Renal cortical epithelial cell (primary cell): ENCODE measurements around the gene RERE. TPM values are rescaled to one million over a fixed set of nuclear protein-coding genes. Genes with fewer than 3 reads are reported as not detected.
"Not testable (repeated sequence)": the region's sequence is repeated elsewhere in the genome, so short reads cannot be mapped to it uniquely, and the experiment has no call there.

Experiments
- DNase-seq: peaks from one replicate; pipeline ENCODE4 v3.0.0-alpha.2; 2011; ENCODE audit warnings: low read depth
- total RNA-seq: library from RNA; depleted of rRNA; stranded (reverse); fragments of >200 nt; gene quantifications from 2 replicates; pipeline ENCODE4 v1.2.3, GENCODE V29; 2014

The RERE gene
- total RNA-seq, 1 donor from 2014 or later: 57.8 TPM

GRCh38 chr1:8607906-8608305, 209.5 kb downstream of the RERE start:
- no peak for DNase-seq

GRCh38 chr1:8604041-8604945, 213.1 kb downstream of the RERE start:
- DNase-seq: peak; percentile 84

GRCh38 chr1:8603220-8603616, 214.2 kb downstream of the RERE start:
- no peak for DNase-seq

GRCh38 chr1:8602471-8603219, 214.8 kb downstream of the RERE start:
- no peak for DNase-seq

- DNase-seq: no peak
Observed at GRCh38 chr1:8600336-8600735, 217.1 kb downstream of the RERE start.

GRCh38 chr1:8599646-8600212, 217.7 kb downstream of the RERE start:
- no peak for DNase-seq

GRCh38 chr1:8598783-8599182, 218.7 kb downstream of the RERE start:
- DNase-seq: no peak

GRCh38 chr1:8598060-8598724, 219.2 kb downstream of the RERE start:
- peak; percentile 66 for DNase-seq

- DNase-seq: no peak
Observed at GRCh38 chr1:8597455-8597854, 220.0 kb downstream of the RERE start.

GRCh38 chr1:8595941-8596340, 221.5 kb downstream of the RERE start:
- DNase-seq: peak; percentile 27

GRCh38 chr1:8595332-8595731, 222.1 kb downstream of the RERE start:
- DNase-seq: no peak

GRCh38 chr1:8593292-8593691, 224.1 kb downstream of the RERE start:
- DNase-seq: not testable (repeated sequence)

GRCh38 chr1:8591569-8591968, 225.9 kb downstream of the RERE start:
- no peak for DNase-seq

- no peak for DNase-seq
Observed at GRCh38 chr1:8590721-8591351, 226.6 kb downstream of the RERE start.

GRCh38 chr1:8589571-8589970, 227.9 kb downstream of the RERE start:
- DNase-seq: no peak

- no peak for DNase-seq
Observed at GRCh38 chr1:8587784-8588183, 229.7 kb downstream of the RERE start.

- DNase-seq: no peak
Observed at GRCh38 chr1:8586438-8586837, 231.0 kb downstream of the RERE start.

GRCh38 chr1:8584316-8584715, 233.1 kb downstream of the RERE start:
- no peak for DNase-seq

GRCh38 chr1:8583031-8583430, 234.4 kb downstream of the RERE start:
- no peak for DNase-seq

- no peak for DNase-seq
Observed at GRCh38 chr1:8580566-8580965, 236.9 kb downstream of the RERE start.

GRCh38 chr1:8578936-8579335, 238.5 kb downstream of the RERE start:
- no peak for DNase-seq
